ENCODE measurements around the gene OBP2A.
"Not testable (repeated sequence)": the region's sequence is repeated elsewhere in the genome, so short reads cannot be mapped to it uniquely, and the experiment has no call there.

Gene OBP2A

GRCh38 chr9:135526730-135527571 is 19.0 kb upstream of the OBP2A start:
- no peak for DNase-seq

GRCh38 chr9:135528842-135529435 is 17.0 kb upstream of the OBP2A start:
- DNase-seq, result not testable (repeated sequence)

GRCh38 chr9:135530146-135530545 is 15.8 kb upstream of the OBP2A start:
- DNase-seq, result no peak

DNA sequence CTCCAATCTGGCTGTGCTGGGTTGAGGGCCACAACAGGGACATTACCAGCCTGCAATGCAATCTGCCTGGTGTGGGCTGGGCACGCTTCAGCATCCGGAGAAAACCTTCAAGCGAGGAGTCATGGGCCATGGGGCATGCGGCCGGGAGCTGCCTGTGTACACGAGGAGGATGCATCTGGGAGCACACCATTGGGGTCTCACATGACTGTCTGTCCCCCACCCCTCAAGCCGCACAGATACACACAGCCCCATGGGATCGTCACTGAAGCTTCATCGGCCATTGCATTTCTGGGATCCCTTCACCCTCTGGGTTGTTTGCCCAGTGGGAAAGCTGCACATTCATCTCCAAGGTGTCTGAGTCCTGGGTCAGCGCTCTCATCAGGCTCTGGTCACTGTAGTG is 14.8 kb upstream of the OBP2A start:
- DNase-seq, result no peak

- no peak for DNase-seq
Measured at GRCh38 chr9:135533113-135533512, 12.8 kb upstream of the OBP2A start.

DNA sequence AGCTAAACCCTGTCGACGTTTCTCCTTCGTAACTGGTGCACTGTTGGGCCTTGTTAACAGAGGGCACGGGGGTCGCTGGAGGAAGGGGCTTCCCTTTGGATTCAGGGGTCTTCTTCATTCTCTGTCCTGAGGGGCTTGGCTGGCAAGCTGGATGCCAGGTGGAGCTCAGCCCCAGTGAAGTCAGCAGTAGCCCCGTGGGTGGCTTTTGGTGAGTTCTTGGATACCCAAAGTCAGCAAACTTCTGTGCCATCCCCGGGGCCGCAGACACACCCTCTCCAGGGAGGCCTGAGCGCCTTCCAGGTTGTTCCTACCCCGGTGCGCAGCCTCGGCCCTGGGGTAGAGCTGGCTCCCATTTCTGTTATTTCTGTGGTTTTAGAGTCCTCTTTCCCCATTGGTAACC is 12.3 kb upstream of the OBP2A start:
- no peak for DNase-seq

- DNase-seq, result not testable (repeated sequence)
Measured at GRCh38 chr9:135534192-135534711, 11.7 kb upstream of the OBP2A start.

- not testable (repeated sequence) for DNase-seq
Measured at GRCh38 chr9:135534826-135535225, 11.1 kb upstream of the OBP2A start.

GRCh38 chr9:135535631-135536030 is 10.3 kb upstream of the OBP2A start:
- not testable (repeated sequence) for DNase-seq

GRCh38 chr9:135536216-135536615 is 9.7 kb upstream of the OBP2A start:
- DNase-seq, result peak; percentile 27

DNA sequence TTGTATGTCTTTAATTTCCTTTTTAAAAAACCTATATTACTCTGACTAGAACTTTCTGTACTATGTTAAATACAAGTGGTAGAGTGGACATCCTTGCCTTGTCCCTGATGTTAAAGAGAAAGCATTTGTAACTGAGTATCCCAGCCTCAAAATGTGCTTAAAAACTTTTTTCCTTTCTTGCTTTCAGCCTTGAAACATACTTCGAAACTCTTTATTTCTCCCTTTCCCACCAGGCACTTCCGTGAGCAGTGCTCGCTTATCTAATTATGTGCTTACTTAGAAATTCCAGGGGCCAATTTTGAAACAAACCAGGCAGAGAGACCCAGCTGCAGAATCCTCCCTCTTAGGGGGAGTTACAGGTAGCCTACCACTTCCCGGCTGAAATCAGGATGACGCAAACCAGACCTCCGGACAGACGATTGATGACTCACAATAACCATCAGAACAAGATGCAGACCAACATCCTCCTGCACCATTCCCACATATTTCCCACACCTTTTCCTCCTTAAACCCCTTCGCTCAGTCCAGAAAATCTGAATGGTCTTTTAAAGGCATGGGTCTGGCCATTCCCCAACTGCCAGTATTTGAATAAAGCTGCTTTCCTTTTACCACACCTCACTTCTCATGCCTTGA is 2.5 kb upstream of the OBP2A start:
- not testable (repeated sequence) for DNase-seq

DNA sequence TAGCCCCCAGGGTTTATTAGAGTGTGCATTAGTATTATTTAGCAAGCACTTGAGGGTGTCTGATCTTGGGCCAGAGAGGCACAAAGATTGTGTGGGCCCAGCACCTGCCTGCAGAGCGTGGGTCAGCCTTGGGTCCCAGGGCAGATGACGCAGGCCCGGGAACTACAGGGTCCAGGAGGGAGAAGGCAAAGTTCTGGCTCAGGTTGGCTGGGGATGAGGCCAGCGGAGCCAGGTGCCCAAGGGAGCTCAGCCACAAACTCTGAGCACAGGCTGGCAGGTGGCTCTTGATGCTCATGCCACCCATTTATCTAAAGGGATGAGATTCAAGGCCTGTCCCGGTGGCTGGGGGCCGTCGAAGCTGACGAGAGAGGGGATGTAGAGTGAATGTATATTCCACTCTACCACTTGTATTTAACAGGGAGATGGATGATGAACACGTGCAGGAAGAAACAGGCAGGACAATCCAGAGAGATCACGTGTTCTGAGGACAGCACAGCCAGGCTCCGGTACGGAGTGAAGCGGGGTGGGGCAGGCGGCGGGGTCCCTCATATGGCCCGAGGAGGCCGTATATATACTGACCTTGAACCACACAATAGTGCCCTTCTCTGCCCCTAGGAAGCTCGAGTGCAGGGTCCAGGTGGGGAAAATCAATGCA is 818 bp upstream of the OBP2A start:
- no peak for DNase-seq

DNA sequence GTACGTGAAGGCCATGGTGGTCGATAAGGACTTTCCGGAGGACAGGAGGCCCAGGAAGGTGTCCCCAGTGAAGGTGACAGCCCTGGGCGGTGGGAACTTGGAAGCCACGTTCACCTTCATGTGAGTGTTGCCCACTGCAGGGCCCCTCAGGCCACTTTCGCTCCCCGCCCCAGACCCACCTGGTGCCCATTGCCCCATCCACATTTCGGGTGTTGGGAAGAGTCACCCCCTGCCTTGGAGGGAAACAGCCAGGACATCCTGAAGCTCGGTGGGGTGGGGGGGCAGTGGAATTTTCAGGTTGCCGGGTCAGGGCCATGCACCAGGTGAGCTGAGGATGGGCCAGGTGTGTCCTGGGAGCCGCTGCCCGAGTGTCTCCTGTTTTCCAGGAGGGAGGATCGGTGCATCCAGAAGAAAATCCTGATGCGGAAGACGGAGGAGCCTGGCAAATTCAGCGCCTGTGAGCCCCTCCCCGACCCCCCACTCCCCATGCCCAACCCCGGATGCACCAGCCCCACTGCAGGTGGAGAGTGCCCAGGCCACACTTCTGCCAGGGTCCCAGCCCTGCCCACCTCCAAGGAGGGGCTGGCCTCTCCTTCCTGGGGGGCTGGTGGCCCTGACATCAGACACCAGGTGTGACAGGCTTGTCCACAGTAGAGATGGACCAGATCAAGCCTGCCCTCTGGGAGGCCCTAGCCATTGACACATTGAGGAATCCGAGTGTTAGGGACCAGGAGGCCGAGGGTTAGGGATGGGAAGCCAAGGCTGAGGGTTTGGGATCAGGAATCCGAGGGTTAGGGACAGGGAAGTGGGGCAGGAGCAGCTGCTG is 1.1 kb downstream of the OBP2A start:
- DNase-seq, result not testable (repeated sequence)

DNA sequence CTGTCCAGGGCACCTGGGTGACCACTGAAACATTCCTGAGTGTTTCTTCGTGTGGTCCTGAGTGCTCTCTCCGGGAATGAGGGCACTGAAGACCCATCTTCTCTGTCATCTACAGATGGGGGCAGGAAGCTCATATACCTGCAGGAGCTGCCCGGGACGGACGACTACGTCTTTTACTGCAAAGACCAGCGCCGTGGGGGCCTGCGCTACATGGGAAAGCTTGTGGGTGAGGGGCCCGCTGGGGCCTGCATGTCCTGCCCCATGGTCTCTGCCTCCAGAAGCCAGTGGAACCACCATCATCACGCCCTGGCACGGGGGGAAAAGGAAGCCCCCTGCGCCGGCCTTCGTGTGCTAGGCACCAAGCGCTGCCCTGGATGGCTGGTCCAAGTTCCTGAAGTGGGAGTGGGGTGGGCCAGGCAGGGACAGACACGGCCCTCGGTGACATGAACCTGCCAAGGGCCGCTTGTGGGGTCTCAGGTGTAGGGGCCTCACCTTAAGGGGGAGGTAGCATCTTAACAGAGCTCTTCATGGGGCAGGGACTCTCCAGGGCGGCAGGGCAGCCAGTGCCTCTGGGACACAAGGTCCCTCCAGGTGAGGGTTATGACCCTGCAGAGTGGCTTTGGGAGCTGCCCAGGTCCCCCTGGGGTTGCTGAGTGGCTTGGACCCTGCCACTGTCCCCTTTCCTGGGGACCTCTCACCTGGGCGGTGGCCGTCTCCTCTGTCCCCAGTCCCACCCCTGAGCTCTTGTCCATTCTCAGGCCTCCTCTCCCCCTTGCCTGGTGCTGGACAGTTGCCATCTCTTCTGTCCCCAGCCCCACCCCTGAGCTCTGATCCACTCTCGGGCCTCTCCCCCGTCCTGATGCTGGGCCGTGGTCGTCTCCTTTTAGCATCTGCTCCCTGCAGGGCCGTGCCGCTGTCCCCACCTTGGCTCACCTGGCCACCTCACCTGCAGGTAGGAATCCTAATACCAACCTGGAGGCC is 2.1 kb downstream of the OBP2A start:
- no peak for DNase-seq

DNA sequence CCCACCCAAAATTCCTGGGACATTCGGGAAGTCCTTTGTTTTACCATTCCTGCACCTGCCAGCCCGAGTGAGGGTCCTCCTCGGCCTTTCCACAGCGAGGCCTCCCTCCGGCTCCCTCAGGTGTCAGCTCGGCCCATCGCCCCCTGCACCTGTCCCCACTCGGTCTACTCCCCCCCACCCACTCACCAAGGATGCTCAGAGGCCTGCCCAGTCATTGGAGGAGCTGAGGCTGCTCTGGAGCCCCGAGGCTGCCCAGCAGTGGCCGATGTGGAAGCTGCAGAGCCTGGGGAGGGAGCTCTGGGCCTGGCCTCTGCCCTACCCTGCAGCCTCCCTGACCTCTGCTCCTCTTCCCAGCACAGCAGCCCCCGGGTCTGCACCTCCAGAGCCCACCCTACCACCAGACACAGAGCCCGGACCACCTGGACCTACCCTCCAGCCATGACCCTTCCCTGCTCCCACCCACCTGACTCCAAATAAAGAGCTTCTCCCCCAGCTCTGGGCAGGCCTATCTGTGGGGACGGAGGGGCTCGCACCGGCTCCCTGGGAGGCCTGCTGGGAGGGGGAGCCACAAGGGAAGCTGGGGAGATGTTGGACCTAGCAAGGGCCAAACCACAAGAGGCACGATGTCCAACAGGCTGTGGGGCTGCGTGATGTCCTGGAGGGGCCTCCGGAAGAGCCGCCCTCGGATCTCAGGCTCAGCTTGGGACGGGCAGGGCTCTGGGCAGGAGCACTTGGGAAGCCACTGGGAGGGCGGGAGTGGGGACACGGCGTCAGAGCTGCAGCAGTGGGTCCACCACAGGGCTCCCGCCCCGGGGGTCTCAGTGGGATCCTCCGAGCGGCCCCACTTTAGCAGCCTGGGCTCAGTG is 3.8 kb downstream of the OBP2A start:
- DNase-seq, result not testable (repeated sequence)

GRCh38 chr9:135550344-135550918 is 4.5 kb downstream of the OBP2A start:
- no peak for DNase-seq

DNA sequence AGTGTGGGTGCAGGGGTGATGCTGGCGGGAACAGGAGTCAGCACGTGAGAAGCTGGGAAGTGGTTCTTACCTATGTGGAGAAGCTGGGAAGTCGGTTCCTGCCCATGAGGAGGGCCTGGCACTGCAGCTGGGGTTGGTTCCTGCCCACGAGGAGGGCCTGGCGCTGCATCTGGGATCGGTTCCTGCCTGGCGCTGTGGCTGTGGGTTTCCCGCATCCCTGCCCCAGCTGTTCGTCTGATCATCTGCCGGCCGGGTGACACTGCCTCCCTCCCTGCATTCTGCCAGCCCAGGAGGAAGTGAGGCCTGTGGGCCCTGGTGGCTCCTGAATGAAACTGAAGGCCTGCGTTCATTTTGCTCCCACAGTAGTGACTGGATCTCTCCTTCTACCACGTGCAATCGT is 5.1 kb downstream of the OBP2A start:
- no peak for DNase-seq

DNA sequence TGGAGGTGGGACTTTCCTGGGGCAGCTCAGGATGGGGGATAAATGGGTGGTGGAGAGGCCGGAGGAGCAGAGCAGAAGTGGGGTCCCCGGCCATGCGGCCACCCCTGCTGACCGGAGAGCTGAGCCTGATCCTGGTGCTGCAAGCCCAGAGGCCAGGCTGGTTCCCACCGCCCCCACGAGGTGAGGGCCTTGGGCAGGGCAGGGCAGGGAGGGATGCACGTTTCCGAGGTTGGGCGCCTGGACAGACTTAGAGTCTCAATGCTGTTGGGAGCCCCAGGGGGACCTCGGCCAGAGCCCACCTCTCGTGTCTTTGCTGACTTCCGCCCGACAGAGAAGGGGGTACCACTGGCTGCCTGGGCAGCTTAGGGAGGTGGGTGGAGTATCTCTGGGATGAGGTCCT is 5.5 kb downstream of the OBP2A start:
- DNase-seq, result no peak

GRCh38 chr9:135552021-135552697 is 6.2 kb downstream of the OBP2A start:
- no peak for DNase-seq

All from activated CD4-positive, alpha-beta T cell treated with anti-CD3 and anti-CD28 coated beads, Interleukin-2, Interleukin-6, amounts not matched to agents 100 ng/mL and 50 ng/mL, durations not matched to agents 16 hours and 8 hours (primary cell).